Pulmonary artery endothelial cell (primary cell): ENCODE measurements around the gene NR3C2. TPM values are rescaled to one million over a fixed set of nuclear protein-coding genes. Genes with fewer than 3 reads are reported as not detected.
"Not testable (repeated sequence)": the region's sequence is repeated elsewhere in the genome, so short reads cannot be mapped to it uniquely, and the experiment has no call there.

Experiments used
- DNase-seq: peaks from one replicate; pipeline ENCODE4 v3.0.0-alpha.2; 2011; ENCODE audit warnings: low read depth, low spot score
- total RNA-seq: library from RNA; depleted of rRNA; stranded (reverse); fragments of >200 nt; gene quantifications from 2 replicates; pipeline ENCODE4 v1.2.3, GENCODE V29; 2014

Gene NR3C2
- total RNA-seq, 1 donor from 2014 or later: 7.6 TPM

DNA sequence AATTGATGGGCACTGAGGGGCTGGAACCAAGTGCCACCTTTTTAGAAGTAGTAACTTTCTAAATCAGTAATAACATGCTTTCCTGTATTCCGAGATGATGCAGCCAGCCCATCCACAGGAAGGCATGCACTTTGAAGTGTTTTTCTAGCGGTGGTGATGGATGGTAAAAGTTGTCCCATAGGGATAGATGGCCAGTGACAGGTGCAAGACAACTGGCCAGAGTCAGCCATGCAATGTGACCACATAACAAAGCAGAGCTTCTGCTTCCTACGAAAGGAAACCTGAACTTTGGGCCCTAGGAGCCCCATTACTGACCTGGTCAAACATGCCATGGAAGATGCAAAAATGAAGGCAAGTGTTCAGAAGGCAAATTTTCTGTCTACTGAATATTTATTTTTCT lies 72.3 kb downstream of the NR3C2 start:
- no peak for DNase-seq

- no peak for DNase-seq
Measured at GRCh38 chr4:148367756-148368155, 74.5 kb downstream of the NR3C2 start.

- no peak for DNase-seq
Measured at GRCh38 chr4:148366251-148366650, 76.0 kb downstream of the NR3C2 start.

GRCh38 chr4:148364525-148364924 lies 77.7 kb downstream of the NR3C2 start:
- no peak for DNase-seq

- no peak for DNase-seq
Measured at GRCh38 chr4:148359769-148360168, 82.4 kb downstream of the NR3C2 start.

- peak; percentile 66 for DNase-seq
Measured at GRCh38 chr4:148355442-148356123, 86.6 kb downstream of the NR3C2 start.

DNA sequence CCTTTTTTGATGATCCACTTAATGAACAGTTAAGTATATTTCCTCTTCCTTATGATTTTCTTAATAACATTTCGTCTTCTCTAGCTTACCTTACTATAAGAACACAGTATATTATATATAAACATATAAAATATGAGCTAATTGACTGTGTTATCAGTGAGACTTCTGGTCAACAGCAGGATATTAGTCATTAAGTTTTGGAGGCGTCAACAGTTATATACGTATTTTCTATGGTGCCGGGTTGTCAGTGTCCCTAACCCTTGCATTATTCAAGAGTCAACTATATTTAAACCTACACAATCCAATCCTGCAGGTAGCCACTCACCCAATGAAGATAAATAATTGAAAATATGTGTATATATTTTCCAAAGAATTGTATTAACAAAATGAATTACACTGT lies 88.0 kb downstream of the NR3C2 start:
- DNase-seq: no peak

DNA sequence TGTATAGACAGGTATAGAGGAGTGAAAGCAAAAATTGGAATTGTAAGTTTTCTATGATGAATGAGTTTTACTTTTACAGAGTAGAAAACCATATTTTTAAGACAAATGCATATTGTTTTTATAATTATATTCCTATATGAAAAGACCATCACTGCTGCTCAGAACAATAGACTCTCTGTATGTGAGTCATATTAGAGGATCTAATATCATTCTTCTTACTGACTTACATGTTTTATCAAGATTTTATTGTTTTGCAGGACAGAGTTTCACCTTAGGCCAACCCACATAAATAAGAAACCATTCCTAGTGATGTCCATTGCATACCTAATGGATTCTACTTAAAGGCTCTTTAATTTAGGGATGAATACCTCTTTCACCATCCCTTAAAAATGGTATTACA lies 88.6 kb downstream of the NR3C2 start:
- DNase-seq: peak; percentile 29

DNA sequence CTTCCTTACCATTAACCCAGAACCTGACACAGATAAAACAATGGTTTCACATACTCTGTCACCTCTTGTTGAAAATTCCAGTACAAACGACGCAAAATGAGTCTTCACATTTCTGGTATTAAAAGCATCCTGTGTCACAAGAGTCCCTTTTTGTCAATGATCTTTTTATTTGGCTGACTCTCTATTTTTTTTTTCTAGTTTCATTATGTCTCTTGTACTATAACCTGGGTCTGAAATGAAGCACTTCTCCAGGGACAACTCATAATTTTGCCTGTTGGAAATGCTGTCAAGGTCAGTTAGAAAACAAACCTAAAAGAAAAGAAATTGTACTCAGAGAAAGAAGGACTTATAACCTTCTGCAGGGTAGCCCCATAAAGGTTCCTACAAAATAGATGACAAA lies 93.1 kb downstream of the NR3C2 start:
- DNase-seq: no peak

- no peak for DNase-seq
Measured at GRCh38 chr4:148346657-148347056, 95.6 kb downstream of the NR3C2 start.

- no peak for DNase-seq
Measured at GRCh38 chr4:148345509-148345908, 96.7 kb downstream of the NR3C2 start.

- no peak for DNase-seq
Measured at GRCh38 chr4:148344941-148345340, 97.3 kb downstream of the NR3C2 start.

DNA sequence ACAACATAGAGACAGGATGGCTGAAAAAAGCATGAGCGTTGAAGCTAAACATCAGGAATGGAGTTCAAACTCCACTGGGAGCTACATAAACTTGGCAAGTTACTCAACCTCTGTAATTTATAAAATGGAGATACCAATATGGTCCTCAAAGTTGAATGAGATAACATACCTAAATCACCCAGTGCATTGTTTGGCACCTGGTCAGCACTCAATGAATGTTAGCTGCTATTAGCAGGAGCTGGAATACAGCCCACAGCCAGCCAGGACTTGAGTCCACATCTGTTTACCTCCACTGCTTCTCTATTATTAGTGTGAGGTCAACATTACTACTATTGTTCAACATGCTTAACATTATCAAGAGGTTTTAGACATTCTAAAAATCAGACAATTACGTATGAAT lies 97.9 kb downstream of the NR3C2 start:
- DNase-seq: no peak

DNA sequence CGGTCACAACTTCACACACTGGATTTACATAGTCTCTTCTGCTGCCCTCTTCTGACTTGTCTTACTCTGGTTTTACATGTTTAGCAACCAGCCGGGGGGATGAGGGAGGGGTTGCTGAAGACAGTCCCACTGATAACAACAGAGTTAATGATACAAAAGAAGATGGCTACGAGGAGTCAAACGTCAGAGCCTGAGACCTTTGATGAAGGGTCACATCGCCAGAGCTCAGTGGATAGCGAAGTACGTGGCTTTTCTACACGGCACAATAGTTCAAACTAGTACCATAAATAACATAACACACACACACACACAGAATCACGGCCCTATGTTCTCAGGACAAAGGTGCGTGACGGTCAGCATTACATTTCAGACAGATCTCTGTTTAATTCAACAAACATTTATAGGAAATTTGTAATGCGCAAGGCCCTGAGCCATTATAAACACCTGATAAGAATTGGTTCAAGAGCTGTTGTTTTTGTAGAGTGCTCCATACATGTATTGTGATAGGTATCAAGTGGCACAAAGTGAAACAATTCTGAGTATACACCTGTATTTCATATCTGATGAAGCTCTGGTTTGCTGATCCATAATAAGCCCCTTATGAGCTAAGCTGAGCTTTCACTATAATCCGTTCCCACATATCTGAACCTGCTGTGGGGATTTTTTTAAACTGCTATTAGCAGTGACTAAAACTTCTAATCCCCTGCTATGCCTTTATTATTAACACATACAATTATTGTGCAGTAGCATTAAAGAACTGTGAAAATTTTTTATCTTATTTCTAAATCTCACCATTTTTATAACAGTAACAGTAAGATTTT lies 100.0 kb downstream of the NR3C2 start:
- no peak for DNase-seq

GRCh38 chr4:148335133-148335532 lies 107.1 kb downstream of the NR3C2 start:
- no peak for DNase-seq

DNA sequence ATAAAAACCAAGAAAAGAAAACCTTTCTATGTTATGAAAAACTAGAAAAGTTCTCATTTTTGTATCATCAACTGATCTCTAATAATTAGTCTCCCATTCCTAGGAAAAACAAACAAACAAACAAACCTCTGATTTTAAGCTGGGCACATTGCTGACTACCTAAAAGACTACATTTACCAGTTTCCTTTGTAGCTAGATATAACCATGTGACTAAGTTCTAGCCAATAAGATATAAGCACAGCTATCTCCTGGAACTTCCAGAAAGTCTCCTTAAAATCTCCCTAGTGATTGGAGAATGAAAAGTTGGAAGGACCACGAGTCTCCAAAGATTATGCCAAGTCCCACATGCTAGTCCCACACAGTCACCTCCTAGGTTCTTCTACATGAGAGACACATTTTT lies 108.9 kb downstream of the NR3C2 start:
- no peak for DNase-seq

DNA sequence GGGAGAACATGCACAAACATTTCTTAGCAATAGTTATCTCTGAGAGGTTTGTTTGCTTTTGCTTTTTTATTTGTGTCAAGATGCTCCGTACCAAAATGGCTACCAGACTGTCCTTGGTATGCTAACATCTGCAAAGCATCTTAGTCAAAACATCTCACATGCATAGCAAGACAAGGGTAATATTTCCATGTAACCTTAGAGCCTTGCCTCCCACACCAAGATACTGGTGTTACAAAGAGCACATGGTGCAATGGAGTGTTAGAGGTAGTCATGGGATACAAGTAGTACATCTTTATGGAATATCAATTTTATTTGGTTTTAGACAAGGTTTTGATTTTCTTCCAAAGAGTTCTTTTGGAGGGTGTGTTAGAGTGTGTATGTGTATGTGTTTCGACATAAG lies 109.7 kb downstream of the NR3C2 start:
- no peak for DNase-seq

DNA sequence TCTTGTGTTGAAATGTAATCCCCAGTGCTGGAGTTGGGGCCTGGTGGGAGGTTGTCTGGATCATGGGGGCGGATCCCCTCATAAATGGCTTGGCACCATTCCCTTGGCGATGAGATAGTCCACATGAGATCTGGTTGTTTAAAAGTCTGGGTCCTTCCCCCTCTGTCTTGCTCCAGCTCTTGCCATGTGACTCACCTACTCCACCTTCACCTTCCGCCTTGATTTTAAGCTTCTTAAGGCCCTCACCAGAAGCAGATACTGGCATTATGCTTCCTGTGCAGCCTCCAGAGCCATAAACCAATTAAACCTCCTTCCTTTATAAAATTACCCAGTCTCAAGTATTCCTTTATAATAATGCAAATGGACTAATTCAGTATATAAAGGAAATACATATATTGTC lies 111.5 kb downstream of the NR3C2 start:
- DNase-seq: no peak

DNA sequence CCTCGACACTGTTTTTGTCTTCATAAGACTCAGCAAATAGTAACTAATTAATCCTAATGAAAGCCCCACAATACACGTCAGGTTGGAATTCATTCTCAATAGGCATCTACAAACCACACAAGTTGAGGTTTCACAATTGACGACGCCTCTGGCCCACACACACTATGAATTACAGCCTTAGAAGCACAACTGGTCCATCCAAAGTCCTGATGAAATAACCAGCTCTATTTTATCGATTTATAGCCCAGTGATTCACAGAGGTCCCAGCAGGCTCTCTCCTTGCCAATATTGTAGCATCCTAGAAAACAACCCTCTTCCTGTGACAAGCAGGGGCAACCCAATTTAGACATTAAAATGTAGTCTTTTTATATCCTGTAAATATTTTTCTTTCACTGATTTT lies 112.1 kb downstream of the NR3C2 start:
- no peak for DNase-seq

DNA sequence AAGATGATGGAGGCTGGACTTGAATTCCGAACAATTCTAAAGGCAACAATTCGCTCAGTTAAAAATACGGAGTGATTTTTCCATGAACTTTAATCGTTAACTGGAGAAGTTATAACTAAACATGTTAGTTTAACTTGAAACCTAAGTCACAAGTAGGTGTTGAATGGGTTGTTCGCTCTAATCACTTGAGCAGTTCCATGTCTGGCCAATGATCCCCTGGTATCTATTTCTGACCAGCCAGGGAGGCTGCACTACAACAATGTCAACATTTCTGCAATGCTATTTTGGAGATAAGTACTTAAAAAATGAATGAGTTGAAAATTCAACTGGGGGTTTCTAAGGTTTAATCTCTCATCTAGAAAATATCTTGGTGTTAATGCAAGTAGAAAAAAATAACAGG lies 112.5 kb downstream of the NR3C2 start:
- no peak for DNase-seq

DNA sequence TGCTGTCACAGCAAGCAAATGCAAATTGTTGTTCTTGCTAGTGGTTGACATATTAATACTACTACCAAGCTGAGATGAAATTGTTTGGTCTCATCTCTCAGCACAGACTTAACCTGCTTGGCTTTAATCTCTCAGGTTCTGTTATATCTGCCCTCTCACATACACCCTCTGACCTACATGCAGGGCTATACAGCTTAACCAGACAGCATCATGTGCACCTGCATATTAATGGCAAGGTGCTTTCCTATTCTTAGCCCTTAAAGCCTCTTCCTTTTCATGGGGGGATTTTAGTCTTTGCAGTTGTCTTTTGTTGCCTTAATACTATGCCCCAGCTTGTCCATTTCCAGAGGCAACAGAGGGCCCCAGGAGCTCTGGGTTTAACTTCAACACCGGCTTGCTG lies 114.5 kb downstream of the NR3C2 start:
- no peak for DNase-seq

GRCh38 chr4:148323316-148323715 lies 118.9 kb downstream of the NR3C2 start:
- not testable (repeated sequence) for DNase-seq

DNA sequence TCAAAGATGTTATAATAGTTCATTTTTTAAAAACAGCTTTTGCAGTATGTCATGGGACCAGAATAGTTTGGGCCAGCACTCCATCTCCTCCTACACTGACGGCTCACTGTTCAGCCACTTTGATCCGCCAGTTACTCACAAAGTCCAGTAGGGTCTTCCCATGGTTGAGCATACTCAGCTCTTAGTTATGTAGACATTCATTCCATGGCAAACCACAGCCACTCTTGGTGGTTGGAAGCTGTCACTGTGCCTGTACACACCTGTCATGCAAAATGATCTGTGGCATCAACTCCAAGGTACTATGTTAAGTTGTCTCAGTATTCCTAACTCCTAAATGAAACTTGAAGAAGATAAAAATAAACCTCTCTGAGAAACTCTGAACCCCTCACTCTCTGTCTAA lies 127.2 kb downstream of the NR3C2 start:
- no peak for DNase-seq
